Neural progenitor cell (in vitro differentiated cells): ENCODE measurements around the gene NFIX. TPM values are rescaled to one million over a fixed set of nuclear protein-coding genes. Genes with fewer than 3 reads are reported as not detected.

Source experiments
- DNase-seq: peaks from one replicate; pipeline ENCODE4 v3.0.0-alpha.2; 2016; ENCODE audit warnings: low spot score
- H2AFZ ChIP-seq: fragments of 200-600 bp; sonication (generic); replicated peaks from 2 replicates; pipeline ENCODE4 v1.6.1; 2016; ENCODE audit warnings: antibody characterized with exemption
- H3F3A ChIP-seq: fragments of 200-600 bp; sonication (generic); 2 replicates; pipeline ENCODE4 v1.6.1; 2016; ENCODE audit warnings: antibody characterized with exemption, low read depth
- H3K27ac ChIP-seq: fragments of 200-600 bp; sonication (generic); 2 replicates; pipeline ENCODE4 v1.5.1; 2016; ENCODE audit warnings: mild to moderate bottlenecking
- H3K27me3 ChIP-seq: fragments of 200-600 bp; sonication (generic); 2 replicates; pipeline ENCODE4 v1.6.1; 2016; ENCODE audit warnings: mild to moderate bottlenecking, moderate library complexity
- H3K36me3 ChIP-seq: fragments of 200-600 bp; sonication (generic); 2 replicates; pipeline ENCODE4 v1.5.1; 2016
- H3K4me1 ChIP-seq: fragments of 200-600 bp; sonication (generic); 2 replicates; pipeline ENCODE4 v1.6.1; 2016; ENCODE audit warnings: mixed run types
- H3K4me2 ChIP-seq: fragments of 200-600 bp; sonication (generic); 2 replicates; pipeline ENCODE4 v1.6.1; 2016
- H3K4me3 ChIP-seq: fragments of 200-600 bp; sonication (generic); 2 replicates; pipeline ENCODE4 v1.5.1; 2016
- H3K79me2 ChIP-seq: fragments of 200-600 bp; sonication (generic); 2 replicates; pipeline ENCODE4 v1.6.1; 2016; ENCODE audit warnings: low read depth
- H3K9ac ChIP-seq: fragments of 200-600 bp; sonication (generic); 2 replicates; pipeline ENCODE4 v1.6.1; 2016
- H3K9me3 ChIP-seq: fragments of 200-600 bp; sonication (generic); 2 replicates; pipeline ENCODE4 v1.5.1; 2016; ENCODE audit warnings: low read depth
- H4K20me1 ChIP-seq: fragments of 200-600 bp; sonication (generic); 2 replicates; pipeline ENCODE4 v1.6.1; 2016; ENCODE audit warnings: low read depth
- H3K27ac Mint-ChIP-seq: 3 replicates; pipeline ENCODE4 v1.8.0; 2021; ENCODE audit warnings: mixed read lengths
- H3K27me3 Mint-ChIP-seq: 2 replicates; pipeline ENCODE4 v1.8.0; 2022; ENCODE audit warnings: low read depth, mild to moderate bottlenecking, inconsistent platforms, moderate library complexity, mixed read lengths; ENCODE audit not compliant: insufficient read depth
- H3K36me3 Mint-ChIP-seq: 3 replicates; pipeline ENCODE4 v1.8.0; 2021; ENCODE audit warnings: mixed read lengths
- H3K4me1 Mint-ChIP-seq: 3 replicates; pipeline ENCODE4 v1.8.0; 2021; ENCODE audit warnings: mixed read lengths
- H3K4me3 Mint-ChIP-seq: 3 replicates; pipeline ENCODE4 v1.8.0; 2021; ENCODE audit warnings: mild to moderate bottlenecking, moderate library complexity, mixed read lengths
- H3K9me3 Mint-ChIP-seq: 3 replicates; pipeline ENCODE4 v1.8.0; 2020; ENCODE audit warnings: mixed read lengths
- EZH2 ChIP-seq: fragments of 200-600 bp; sonication (generic); IDR thresholded peaks from 2 replicates; pipeline ENCODE4 v1.6.1; 2017; ENCODE audit warnings: antibody characterized with exemption, mild to moderate bottlenecking, moderate library complexity
- EZH2phosphoT487 ChIP-seq: fragments of 200-600 bp; sonication (generic); IDR thresholded peaks from 2 replicates; pipeline ENCODE4 v1.6.1; 2017; ENCODE audit warnings: antibody characterized with exemption
- total RNA-seq: library from RNA; depleted of rRNA; stranded (reverse); fragments of >200 nt; gene quantifications from 2 replicates; pipeline ENCODE4 v1.2.3, GENCODE V29; 2015; ENCODE audit warnings: low replicate concordance
- TF ChIP-seq, protein P1 (sequence below): fragments of 200-600 bp; sonication (generic); IDR thresholded peaks from 2 replicates; pipeline ENCODE4 v1.5.1; 2017; ENCODE audit warnings: antibody characterized with exemption, mild to moderate bottlenecking

Gene NFIX
- total RNA-seq, 1 donor from 2014 or later = 0.06 TPM

GRCh38 chr19:13020002-13020414 is 24.7 kb downstream of the NFIX start:
- Histone ChIP-seq H3K9me3 (no peaks in the 10 kb centered on the region), H3K4me1 (peaks cover 38% of the 10 kb centered on the region), H3K27ac (no peak overlapping the region), H3K27me3 (peaks cover 100% of the 10 kb centered on the region), H4K20me1 (peaks cover 100% of the 10 kb centered on the region), H2AFZ (no peak overlapping the region), H3K4me2 (peak overlapping the region; percentile 32), H3K4me3 (no peak overlapping the region), H3K79me2 (no peaks in the 10 kb centered on the region), H3F3A (peaks cover 79% of the 10 kb centered on the region), H3K36me3 (no peaks in the 10 kb centered on the region), H3K9ac (no peak overlapping the region)
- no peak overlapping the region for H3K27ac Mint-ChIP-seq
- peak; percentile 68 for TF ChIP-seq EZH2
- TF ChIP-seq, protein P1, sequence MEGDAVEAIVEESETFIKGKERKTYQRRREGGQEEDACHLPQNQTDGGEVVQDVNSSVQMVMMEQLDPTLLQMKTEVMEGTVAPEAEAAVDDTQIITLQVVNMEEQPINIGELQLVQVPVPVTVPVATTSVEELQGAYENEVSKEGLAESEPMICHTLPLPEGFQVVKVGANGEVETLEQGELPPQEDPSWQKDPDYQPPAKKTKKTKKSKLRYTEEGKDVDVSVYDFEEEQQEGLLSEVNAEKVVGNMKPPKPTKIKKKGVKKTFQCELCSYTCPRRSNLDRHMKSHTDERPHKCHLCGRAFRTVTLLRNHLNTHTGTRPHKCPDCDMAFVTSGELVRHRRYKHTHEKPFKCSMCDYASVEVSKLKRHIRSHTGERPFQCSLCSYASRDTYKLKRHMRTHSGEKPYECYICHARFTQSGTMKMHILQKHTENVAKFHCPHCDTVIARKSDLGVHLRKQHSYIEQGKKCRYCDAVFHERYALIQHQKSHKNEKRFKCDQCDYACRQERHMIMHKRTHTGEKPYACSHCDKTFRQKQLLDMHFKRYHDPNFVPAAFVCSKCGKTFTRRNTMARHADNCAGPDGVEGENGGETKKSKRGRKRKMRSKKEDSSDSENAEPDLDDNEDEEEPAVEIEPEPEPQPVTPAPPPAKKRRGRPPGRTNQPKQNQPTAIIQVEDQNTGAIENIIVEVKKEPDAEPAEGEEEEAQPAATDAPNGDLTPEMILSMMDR = no peak
- H3K36me3 Mint-ChIP-seq = no peaks in the 10 kb centered on the region
- peak; percentile 80 for DNase-seq
- H3K9me3 Mint-ChIP-seq = peaks cover 2% of the 10 kb centered on the region
- peaks cover 96% of the 10 kb centered on the region for H3K27me3 Mint-ChIP-seq
- H3K4me1 Mint-ChIP-seq = peaks cover 27% of the 10 kb centered on the region
- H3K4me3 Mint-ChIP-seq = no peak overlapping the region

- H3K9me3 ChIP-seq = no peaks in the 10 kb centered on the region
- no peak overlapping the region for H3K27ac ChIP-seq
- no peak for DNase-seq
- Mint-ChIP-seq H3K4me3 (no peak overlapping the region), H3K9me3 (peaks cover 2% of the 10 kb centered on the region), H3K27me3 (peaks cover 98% of the 10 kb centered on the region), H3K36me3 (no peaks in the 10 kb centered on the region), H3K4me1 (peaks cover 23% of the 10 kb centered on the region), H3K27ac (no peak overlapping the region)
- no peaks in the 10 kb centered on the region for H3K36me3 ChIP-seq
- peaks cover 100% of the 10 kb centered on the region for H4K20me1 ChIP-seq
- peaks cover 100% of the 10 kb centered on the region for H3K27me3 ChIP-seq
- TF ChIP-seq EZH2phosphoT487 (peak; percentile 29), EZH2 (no peak)
- H3F3A ChIP-seq = peaks cover 62% of the 10 kb centered on the region
- H3K4me2 ChIP-seq = no peak overlapping the region
- H3K9ac ChIP-seq = no peak overlapping the region
- no peaks in the 10 kb centered on the region for H3K79me2 ChIP-seq
- H3K4me3 ChIP-seq = no peak overlapping the region
- H2AFZ ChIP-seq = no peak overlapping the region
- peaks cover 31% of the 10 kb centered on the region for H3K4me1 ChIP-seq
Observed at GRCh38 chr19:13022111-13022858, 27.0 kb downstream of the NFIX start.

GRCh38 chr19:13022859-13023636 is 27.8 kb downstream of the NFIX start:
- Mint-ChIP-seq H3K27ac (no peak overlapping the region), H3K4me3 (no peak overlapping the region), H3K27me3 (peaks cover 98% of the 10 kb centered on the region), H3K36me3 (no peaks in the 10 kb centered on the region), H3K9me3 (peaks cover 2% of the 10 kb centered on the region), H3K4me1 (peaks cover 17% of the 10 kb centered on the region)
- DNase-seq = peak; percentile 77
- TF ChIP-seq EZH2phosphoT487 (peak; percentile 64), EZH2 (peak; percentile 83)
- TF ChIP-seq, protein P1 = no peak
- Histone ChIP-seq H3K4me2 (peak overlapping the region; percentile 28), H2AFZ (no peak overlapping the region), H3K36me3 (no peaks in the 10 kb centered on the region), H4K20me1 (peaks cover 99% of the 10 kb centered on the region), H3K27me3 (peaks cover 100% of the 10 kb centered on the region), H3K27ac (no peak overlapping the region), H3K9me3 (no peaks in the 10 kb centered on the region), H3K9ac (no peak overlapping the region), H3K4me1 (peaks cover 31% of the 10 kb centered on the region), H3K4me3 (no peak overlapping the region), H3F3A (peaks cover 54% of the 10 kb centered on the region), H3K79me2 (no peaks in the 10 kb centered on the region)
